H1 (cell line): ENCODE data around the gene SHISAL1. TPM values are rescaled to one million over a fixed set of nuclear protein-coding genes. Genes with fewer than 3 reads are reported as not detected.

Experiments
- CTCF ChIA-PET: fragments of 300-600 bp; sonication (Branson Sonifier 250); formaldehyde crosslinking; loops from one replicate; lab custom pipeline; 2021; ENCODE audit not compliant: partially characterized antibody; lab: Charles Lee
- POLR2A ChIA-PET: fragments of 300-600 bp; sonication (Branson Sonifier 250); formaldehyde crosslinking; loops from one replicate; lab custom pipeline; 2021; ENCODE audit warnings: inconsistent platforms; ENCODE audit not compliant: partially characterized antibody; lab: Charles Lee
- DNase-seq, 2 experiments: peaks; one replicate each; pipeline versions ENCODE4 v3.0.0 to v3.0.0-alpha.2; 2010 to 2022; ENCODE audit warnings: low spot score in 2 of 2, low read depth in 1 of 2, mixed read lengths in 1 of 2
- FAIRE-seq: peaks from 2 replicates; lab custom pipeline; 2011; peaks lifted over from hg19 to GRCh38; lab: Jason Lieb, UNC
- H2AFZ ChIP-seq: 2 replicates; pipeline ENCODE4 v1.8.1; 2012; ENCODE audit warnings: low read length, inconsistent platforms
- H2AK5ac ChIP-seq: 2 replicates; pipeline ENCODE4 v1.6.1; 2013; ENCODE audit warnings: low read depth, low read length
- H2BK120ac ChIP-seq: replicated peaks from 2 replicates; pipeline ENCODE3; 2013; ENCODE audit warnings: low read depth, low read length, inconsistent platforms
- H2BK12ac ChIP-seq: 2 replicates; pipeline ENCODE4 v1.6.1; 2013; ENCODE audit warnings: low read depth, low read length
- H2BK15ac ChIP-seq: 2 replicates; pipeline ENCODE4 v1.6.1; 2013; ENCODE audit warnings: low read length
- H2BK20ac ChIP-seq: 2 replicates; pipeline ENCODE4 v1.6.1; 2013; ENCODE audit warnings: low read length
- H2BK5ac ChIP-seq: 2 replicates; pipeline ENCODE4 v1.6.1; 2013; ENCODE audit warnings: low read depth, low read length
- H3K14ac ChIP-seq: 2 replicates; pipeline ENCODE4 v1.6.1; 2013; ENCODE audit warnings: inconsistent platforms; ENCODE audit not compliant: insufficient read length
- H3K18ac ChIP-seq: 2 replicates; pipeline ENCODE4 v1.6.1; 2013; ENCODE audit warnings: low read length; ENCODE audit errors: extremely low read depth
- H3K23ac ChIP-seq: 2 replicates; pipeline ENCODE4 v1.6.1; 2013; ENCODE audit warnings: inconsistent platforms; ENCODE audit not compliant: insufficient read length
- H3K23me2 ChIP-seq: 2 replicates; pipeline ENCODE4 v1.6.1; 2013; ENCODE audit warnings: low read depth, low read length
- H3K27ac ChIP-seq: 2 replicates; pipeline ENCODE4 v1.6.1; 2011; ENCODE audit warnings: low read depth, low read length, inconsistent platforms
- H3K27me3 ChIP-seq, 4 experiments: replicated peaks in 1 of 4; 1 replicate in 1 of 4; 2 replicates in 3 of 4; pipeline versions ENCODE4 v1.6.1 to v1.8.1; 2011 to 2013; ENCODE audit warnings: low read length in 3 of 4, mild to moderate bottlenecking in 3 of 4, inconsistent platforms in 2 of 4, mixed read lengths in 2 of 4, moderate library complexity in 1 of 4; ENCODE audit not compliant: control insufficient read depth in 3 of 4, insufficient read depth in 3 of 4; ENCODE audit errors: extremely low read depth in 1 of 4
- H3K36me3 ChIP-seq, 4 experiments: 2 replicates each; pipeline versions ENCODE4 v1.6.1 to v1.8.1; 2011 to 2013; ENCODE audit warnings: mild to moderate bottlenecking in 4 of 4, low read length in 3 of 4, moderate library complexity in 2 of 4, control low read depth in 1 of 4, inconsistent platforms in 1 of 4; ENCODE audit not compliant: insufficient read depth in 4 of 4, control insufficient read depth in 2 of 4
- H3K4ac ChIP-seq: replicated peaks from 2 replicates; pipeline ENCODE3; 2013; ENCODE audit warnings: low read length, low read depth, mixed read lengths, inconsistent platforms; ENCODE audit not compliant: insufficient read length
- H3K4me1 ChIP-seq, 4 experiments: replicated peaks in 1 of 4; 1 replicate in 1 of 4; 2 replicates in 3 of 4; pipeline versions ENCODE4 v1.6.1 to v1.8.1; 2011 to 2013; ENCODE audit warnings: low read length in 3 of 4, inconsistent platforms in 2 of 4, mixed read lengths in 1 of 4; ENCODE audit not compliant: insufficient read depth in 4 of 4, control insufficient read depth in 3 of 4
- H3K4me2 ChIP-seq, 2 experiments: 2 replicates each; pipeline versions ENCODE4 v1.6.1 to v1.8.1; 2011 to 2013; ENCODE audit warnings: low read depth in 2 of 2, low read length in 2 of 2, control low read depth in 1 of 2, inconsistent platforms in 1 of 2, mild to moderate bottlenecking in 1 of 2; ENCODE audit not compliant: insufficient read depth in 1 of 2
- H3K4me3 ChIP-seq, 4 experiments: fragments of 200-600, 300-600 bp in 1 of 4; sonication (generic), shearing (Covaris generic), sonication (Bioruptor Twin) in 1 of 4; 2 replicates each; pipeline versions ENCODE4 v1.5.1 to v1.8.1; 2011 to 2016; ENCODE audit warnings: low read length in 4 of 4, low read depth in 3 of 4, control low read depth in 2 of 4, inconsistent platforms in 2 of 4, mild to moderate bottlenecking in 2 of 4, mixed read lengths in 1 of 4, moderate library complexity in 1 of 4; ENCODE audit not compliant: insufficient read depth in 2 of 4; ENCODE audit errors: extremely low read depth in 1 of 4
- H3K56ac ChIP-seq: replicated peaks from 2 replicates; pipeline ENCODE3; 2013; ENCODE audit warnings: low read depth, mild to moderate bottlenecking, mixed read lengths, low read length, inconsistent platforms; ENCODE audit not compliant: insufficient read length
- H3K79me1 ChIP-seq: 2 replicates; pipeline ENCODE4 v1.6.1; 2013; ENCODE audit warnings: low read depth, low read length, control low read depth
- H3K79me2 ChIP-seq, 2 experiments: 2 replicates each; pipeline versions ENCODE4 v1.6.1 to v1.8.1; 2012 to 2013; ENCODE audit warnings: low read length in 2 of 2, mild to moderate bottlenecking in 2 of 2, inconsistent platforms in 1 of 2; ENCODE audit not compliant: insufficient read depth in 2 of 2, control insufficient read depth in 1 of 2
- H3K9ac ChIP-seq, 4 experiments: replicated peaks in 1 of 4; 1 replicate in 1 of 4; 2 replicates in 3 of 4; pipeline versions ENCODE4 v1.6.1 to v1.8.1; 2011 to 2013; ENCODE audit warnings: low read depth in 3 of 4, low read length in 3 of 4, control low read depth in 2 of 4, mild to moderate bottlenecking in 2 of 4, moderate library complexity in 2 of 4, inconsistent platforms in 1 of 4; ENCODE audit errors: extremely low read depth in 1 of 4
- H3K9me3 ChIP-seq, 2 experiments: 2 replicates each; pipeline versions ENCODE4 v1.6.1 to v1.8.1; 2012 to 2013; ENCODE audit warnings: mild to moderate bottlenecking in 2 of 2, moderate library complexity in 2 of 2, control low read depth in 1 of 2, inconsistent platforms in 1 of 2, low read depth in 1 of 2, low read length in 1 of 2, mixed read lengths in 1 of 2; ENCODE audit not compliant: insufficient read depth in 2 of 2
- H4K20me1 ChIP-seq, 2 experiments: replicated peaks in 1 of 2; 2 replicates each; pipeline versions ENCODE3 to v1.8.1; 2011 to 2013; ENCODE audit warnings: inconsistent platforms in 2 of 2, low read length in 2 of 2, mild to moderate bottlenecking in 1 of 2; ENCODE audit not compliant: insufficient read depth in 2 of 2, control insufficient read depth in 1 of 2
- H4K5ac ChIP-seq: 2 replicates; pipeline ENCODE4 v1.6.1; 2013; ENCODE audit warnings: low read length, low read depth, mixed read lengths, inconsistent platforms; ENCODE audit not compliant: insufficient read length
- H4K8ac ChIP-seq: 2 replicates; pipeline ENCODE4 v1.8.0; 2013; ENCODE audit warnings: mild to moderate bottlenecking, moderate library complexity, low read length, inconsistent platforms; ENCODE audit not compliant: insufficient read depth; ENCODE audit errors: extremely low read depth
- H4K91ac ChIP-seq: replicated peaks from 2 replicates; pipeline ENCODE3; 2013; ENCODE audit warnings: low read length, mixed read lengths, inconsistent platforms; ENCODE audit not compliant: insufficient read length
- KDM1A ChIP-seq: fragments of 200-600, 300-600 bp; sonication (generic); IDR thresholded peaks from 2 replicates; pipeline ENCODE4 v1.7.1; 2016; ENCODE audit warnings: mild to moderate bottlenecking, low read length, borderline replicate concordance
- SP2 ChIP-seq: IDR thresholded peaks from 2 replicates; pipeline ENCODE4 v1.6.1; 2012; ENCODE audit warnings: mild to moderate bottlenecking, low read length, inconsistent platforms
- WGBS, 2 experiments: shearing (Covaris generic) in 1 of 2; methylation state at CpG; one replicate each; pipeline versions ENCODE4 v1.1.6 to v1.1.7; 2013 to 2015; ENCODE audit warnings: low lambda C conversion rate in 2 of 2, mixed read lengths in 2 of 2, inconsistent platforms in 1 of 2, low coverage in 1 of 2, missing lambda C conversion rate in 1 of 2; ENCODE audit not compliant: insufficient replicate concordance in 2 of 2, insufficient coverage in 1 of 2, insufficient read length in 1 of 2; ENCODE audit errors: extremely low coverage in 1 of 2, missing lambda C conversion rate in 1 of 2; 5-methylcytosine and 5-hydroxymethylcytosine counted together
- polyA plus RNA-seq, 7 experiments: library from polyadenylated mRNA; depleted of rRNA in 3 of 7; stranded (reverse) in 5 of 7; unstranded in 2 of 7; fragments of >200 nt in 5 of 7; fragments of 200-250 nt in 2 of 7; gene quantifications; 1 replicate in 5 of 7; 2 replicates in 1 of 7; 4 replicates in 1 of 7; pipeline versions ENCODE4 v1.2.1 to v1.2.3, GENCODE V29; 2011 to 2013; ENCODE audit warnings: missing spikeins in 2 of 7, mixed read lengths in 2 of 7
- total RNA-seq: library from RNA; stranded (reverse); fragmentation: NEBNext Ultra II Directional; extraction: Animal tissue kit (Norgen Biotek cat#: 25700); gene quantifications from 2 replicates; pipeline ENCODE4 v1.2.1, GENCODE V29; 2021

Gene SHISAL1
- total and polyA plus RNA-seq, 2 of the 8 experiments (the other 6 are each of a cell fraction or from before 2014, with no cell fraction given): 3.7 to 5.8 TPM

GRCh38 chr22:44342347-44342956 lies 29.7 kb upstream of the SHISAL1 start:
- H2AK5ac ChIP-seq: no peak overlapping the region
- ChIA-PET POLR2A (interaction anchor here (0.8 kb wide), 1 partner anchor 12 kb away, joined by 3 read pairs; no protein-coding TSS in a partner anchor), CTCF (interaction anchor here (0.8 to 2.4 kb wide), 7 partner anchors 14 to 284 kb away, joined by 3 to 7 read pairs (median 4); no protein-coding TSS in a partner anchor)
- WGBS, 2 experiments: 86% methylated on average over 5 of the region's 5 CpGs; no CpG with 5 or more reads in 1 of the 2 experiments
- H3K79me1 ChIP-seq: no peaks in the 10 kb centered on the region; the same call in 1 of the 2 replicates
- no peak overlapping the region for H3K4me2 ChIP-seq
- no peak overlapping the region for H2BK120ac ChIP-seq
- no peak overlapping the region for H2BK20ac ChIP-seq
- H3K14ac ChIP-seq: no peak overlapping the region
- H3K4me1 ChIP-seq: peaks cover under 1 to 18% (median 12%) of the 10 kb centered on the region in 4 experiments; a peak in 6 of 7 replicates
- H2BK15ac ChIP-seq: no peak overlapping the region; the same call in 1 of the 2 replicates
- H2BK5ac ChIP-seq: no peak overlapping the region
- no peak overlapping the region for H3K23ac ChIP-seq
- H2BK12ac ChIP-seq: no peak overlapping the region
- no peak overlapping the region for H3K56ac ChIP-seq
- H3K79me2 ChIP-seq: no peaks in the 10 kb centered on the region
- no peak overlapping the region for H4K5ac ChIP-seq
- no peak overlapping the region for H2AFZ ChIP-seq
- no peak overlapping the region for H3K27ac ChIP-seq
- H4K20me1 ChIP-seq: peaks cover 0 to 2% of the 10 kb centered on the region in 2 experiments
- no peak overlapping the region for H3K4ac ChIP-seq
- H3K4me3 ChIP-seq: no peak overlapping the region
- peaks cover 4% of the 10 kb centered on the region; the same call in 1 of the 2 replicates for H3K23me2 ChIP-seq
- no peak overlapping the region for H3K9ac ChIP-seq
- TF ChIP-seq KDM1A: peak; percentile 74; the same call in 1 of the 2 replicates
- no peak for TF ChIP-seq SP2
- H3K36me3 ChIP-seq: no peaks in the 10 kb centered on the region
- FAIRE-seq (no peak), DNase-seq (no peak)
- no peak overlapping the region for H4K91ac ChIP-seq
- H4K8ac ChIP-seq: no peak overlapping the region; the same call in 1 of the 2 replicates
- no peaks in the 10 kb centered on the region; a peak in 1 of 7 replicates for H3K27me3 ChIP-seq
- no peaks in the 10 kb centered on the region for H3K9me3 ChIP-seq
- no peak overlapping the region for H3K18ac ChIP-seq
